H7 (cell line): ENCODE results near the gene OR13C2. TPM values are rescaled to one million over a fixed set of nuclear protein-coding genes. Genes with fewer than 3 reads are reported as not detected.

Experiments used
- DNase-seq: peaks from one replicate; pipeline ENCODE4 v3.0.0; 2012
- H3K27me3 ChIP-seq: 2 replicates; pipeline ENCODE4 v1.6.0; 2011; ENCODE audit warnings: mild to moderate bottlenecking, low read length; ENCODE audit not compliant: control insufficient read depth, insufficient read depth
- H3K36me3 ChIP-seq: replicated peaks from 2 replicates; pipeline ENCODE4 v1.5.1; 2011; ENCODE audit warnings: low read length; ENCODE audit not compliant: control insufficient read depth, insufficient read depth
- H3K4me3 ChIP-seq: 2 replicates; pipeline ENCODE4 v1.5.1; 2011; ENCODE audit warnings: low read depth, mild to moderate bottlenecking, control low read depth, low read length, moderate library complexity; ENCODE audit not compliant: insufficient read depth
- total RNA-seq: library from RNA; depleted of rRNA; stranded (reverse); fragments of >200 nt; shearing (Covaris generic); gene quantifications from 2 replicates; pipeline ENCODE4 v1.2.3, GENCODE V29; 2014; rRNA removed

OR13C2 gene
- total RNA-seq, 1 experiment from 2014 or later: not detected

DNA sequence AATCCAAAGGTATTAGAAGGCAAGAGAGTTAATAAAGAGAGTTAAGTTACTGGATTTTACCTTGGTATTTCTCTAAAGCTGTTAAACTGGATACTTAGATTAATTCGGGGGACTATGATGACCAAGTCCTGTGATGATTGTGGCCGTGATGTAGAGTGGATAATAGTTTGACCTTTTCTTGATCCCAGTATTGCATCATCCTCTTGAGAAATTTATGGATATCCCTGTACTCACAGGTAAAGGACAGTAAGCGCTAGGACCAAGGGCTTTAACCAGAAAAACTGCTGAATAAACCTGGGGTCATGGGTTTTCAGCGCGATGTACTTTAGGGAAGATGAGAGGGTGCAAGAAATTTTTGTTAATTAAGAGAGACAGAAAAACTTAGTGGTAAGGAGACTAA lies 28.2 kb downstream of the OR13C2 start:
- DNase-seq: no peak
- Histone ChIP-seq H3K4me3 (no peak overlapping the region), H3K27me3 (no peaks in the 10 kb centered on the region), H3K36me3 (no peaks in the 10 kb centered on the region)

DNA sequence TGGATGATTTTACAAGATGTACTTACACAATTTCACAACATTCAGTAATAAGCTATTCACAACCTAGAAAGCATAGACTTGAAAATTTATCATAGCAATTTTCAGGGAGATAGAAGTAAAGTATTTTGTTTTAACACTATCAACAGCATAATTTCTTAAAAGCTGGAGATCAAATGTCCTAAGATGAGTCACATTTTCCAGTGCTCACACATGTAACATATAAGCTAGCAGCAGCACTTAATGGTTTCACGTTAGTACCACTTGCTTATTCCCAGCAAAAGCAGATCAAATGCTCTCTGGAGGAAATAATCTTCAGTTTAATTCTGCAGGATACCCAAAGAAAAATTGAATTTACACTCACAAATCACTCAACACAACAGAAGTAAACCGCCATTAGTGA lies 30.0 kb downstream of the OR13C2 start:
- no peaks in the 10 kb centered on the region for H3K27me3 ChIP-seq
- no peak overlapping the region for H3K4me3 ChIP-seq
- no peaks in the 10 kb centered on the region for H3K36me3 ChIP-seq
- DNase-seq: no peak

DNA sequence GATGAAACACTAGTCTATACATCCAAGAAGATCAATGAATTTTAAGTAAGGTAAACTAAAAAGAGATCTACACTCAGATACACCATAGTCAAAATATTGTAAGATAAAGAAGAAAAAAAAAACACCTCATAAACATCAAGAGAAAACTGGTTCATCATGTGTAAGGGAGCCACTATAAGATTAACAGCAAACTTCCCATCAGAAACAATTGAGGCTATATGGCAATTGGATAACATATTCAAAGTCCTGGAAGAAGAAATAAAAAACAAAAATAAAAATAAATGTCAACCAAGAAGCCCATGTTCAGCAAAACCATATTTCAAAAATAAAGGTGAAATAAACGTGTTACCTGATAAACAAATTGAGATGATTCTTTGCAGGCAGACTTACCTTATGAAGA lies 32.8 kb downstream of the OR13C2 start:
- no peaks in the 10 kb centered on the region for H3K36me3 ChIP-seq
- H3K27me3 ChIP-seq: no peaks in the 10 kb centered on the region
- no peak overlapping the region for H3K4me3 ChIP-seq
- DNase-seq: no peak

DNA sequence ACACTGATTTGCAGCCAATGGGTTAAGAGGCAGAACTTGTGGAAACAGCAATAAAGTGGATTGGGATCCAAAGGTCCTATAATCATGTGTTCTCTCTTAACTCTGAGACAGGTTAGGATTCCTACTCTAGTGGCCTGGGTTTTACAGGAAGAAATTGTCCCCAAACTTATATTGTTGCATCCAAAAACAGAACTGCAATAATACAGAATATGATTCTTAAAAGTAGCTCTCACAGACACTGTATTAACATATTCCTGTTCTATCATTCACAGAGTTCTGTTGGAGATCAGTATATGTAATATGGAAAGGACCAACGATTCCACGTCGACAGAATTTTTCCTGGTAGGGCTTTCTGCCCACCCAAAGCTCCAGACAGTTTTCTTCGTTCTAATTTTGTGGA lies 36.6 kb downstream of the OR13C2 start, which contains the start of gene OR13C8:
Gene OR13C8 (plus strand): TSS at position 301 of the 400 bp plus-strand sequence. CDS start 0 bp downstream, at position 301.
- Histone ChIP-seq H3K36me3 (no peaks in the 10 kb centered on the region), H3K4me3 (no peak within 1 kb of the TSS), H3K27me3 (no peaks in the 10 kb centered on the region)
- no peak for DNase-seq

DNA sequence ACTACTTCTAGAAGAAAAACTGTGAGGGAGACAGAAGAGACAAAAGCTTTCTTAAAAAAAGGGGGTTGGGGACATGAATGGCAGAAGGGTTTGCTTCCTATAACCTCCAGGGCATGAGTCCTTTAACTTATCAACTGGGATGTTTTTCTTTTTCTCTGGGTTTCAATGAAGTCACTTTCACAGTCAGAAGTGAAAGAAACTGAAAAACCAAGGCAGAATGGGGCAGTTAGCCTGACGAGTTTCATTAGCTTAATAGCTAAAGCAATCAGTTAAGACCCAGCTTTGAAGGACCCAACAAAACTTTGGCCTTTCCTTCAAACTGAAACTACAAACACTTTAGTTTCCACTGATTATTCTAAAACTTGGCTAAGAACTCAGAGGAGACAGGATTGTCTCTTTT lies 41.1 kb downstream of the OR13C2 start:
- no peak for DNase-seq
- H3K36me3 ChIP-seq: no peaks in the 10 kb centered on the region

DNA sequence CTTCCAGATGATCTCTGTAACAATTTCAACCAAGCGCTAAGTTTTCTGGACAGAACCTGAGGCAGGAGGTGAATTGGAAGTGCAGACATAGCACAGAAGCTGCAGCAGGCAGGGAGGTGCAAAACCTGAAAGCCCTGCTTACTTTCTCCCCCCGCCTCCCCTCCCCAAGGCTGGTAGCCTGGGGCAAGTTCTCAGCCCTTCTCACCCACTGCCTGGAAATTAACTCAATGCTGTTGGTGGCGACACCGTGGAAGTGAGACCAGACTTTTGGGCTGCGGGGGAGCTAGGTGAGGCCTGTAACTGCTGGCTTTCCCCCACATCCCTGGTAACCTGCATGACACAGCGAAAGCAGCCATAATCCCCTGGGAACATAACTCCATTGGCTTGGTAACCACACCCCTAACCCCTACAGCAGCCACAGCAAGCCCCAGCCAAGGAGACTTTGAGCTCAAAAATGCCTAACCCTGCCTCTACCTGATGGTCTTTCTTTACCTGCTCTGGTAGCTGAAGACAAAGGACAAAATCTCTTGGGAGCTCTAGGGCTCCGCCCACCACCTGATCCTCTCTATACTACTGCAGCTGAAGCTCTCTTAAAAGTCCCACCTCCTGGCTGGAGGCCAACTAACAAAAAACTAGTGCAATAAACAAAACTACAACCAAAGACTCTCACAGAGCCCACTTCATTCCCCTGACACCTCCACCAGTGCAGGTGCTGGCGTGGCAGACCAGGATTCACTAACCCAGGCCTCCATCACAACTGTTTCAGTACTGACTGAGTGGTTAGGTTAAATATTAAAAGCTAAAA lies 48.4 kb downstream of the OR13C2 start:
- H3K27me3 ChIP-seq: no peaks in the 10 kb centered on the region
- no peak for DNase-seq
- no peak overlapping the region for H3K4me3 ChIP-seq
- no peaks in the 10 kb centered on the region for H3K36me3 ChIP-seq

More for the DNA sequence above, 41.1 kb downstream of the OR13C2 start:
- no peaks in the 10 kb centered on the region for H3K27me3 ChIP-seq
- no peak overlapping the region for H3K4me3 ChIP-seq

DNA sequence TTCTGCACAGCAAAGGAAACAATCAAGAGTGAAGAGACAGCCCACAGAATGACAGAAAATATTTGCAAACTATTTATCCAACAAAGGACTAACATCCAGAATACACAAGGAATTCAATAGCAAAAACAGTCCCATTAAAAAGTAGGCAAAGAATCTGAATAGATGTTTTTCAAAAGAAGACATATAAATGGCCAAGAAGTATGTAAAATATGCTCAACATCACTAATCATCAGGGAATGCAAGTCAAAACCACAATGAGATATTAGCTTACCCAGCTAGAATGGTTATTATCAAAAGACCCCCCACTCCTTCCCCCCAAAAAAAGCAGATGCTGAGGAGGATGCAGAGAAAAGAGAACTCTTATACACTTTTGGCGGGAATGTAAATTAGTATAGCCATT lies 49.9 kb downstream of the OR13C2 start:
- Histone ChIP-seq H3K27me3 (no peaks in the 10 kb centered on the region), H3K36me3 (no peaks in the 10 kb centered on the region), H3K4me3 (no peak overlapping the region)
- no peak for DNase-seq

Other genes starting within 250 kb of the OR13C2 start
- not detected in 2 replicates for gene OR13F1, start 101.4 kb downstream of the OR13C2 start, total RNA-seq
- not detected in 2 replicates for gene OR13C4, start 78.4 kb downstream of the OR13C2 start, total RNA-seq
- gene OR13C3, start 68.8 kb downstream of the OR13C2 start, total RNA-seq: not detected in 2 replicates
- not detected in 2 replicates for gene OR13C8, start 36.5 kb downstream of the OR13C2 start, total RNA-seq
- gene OR13C5, start 6.2 kb downstream of the OR13C2 start, total RNA-seq: not detected in 2 replicates
- not detected in 2 replicates for gene OR13C9, start 12.6 kb upstream of the OR13C2 start, total RNA-seq
- gene OR13D1, start 88.9 kb upstream of the OR13C2 start, total RNA-seq: not detected in 2 replicates
- 19.0 and 20.4 TPM in 2 replicates for gene NIPSNAP3A, start 142.1 kb upstream of the OR13C2 start, total RNA-seq
- 0.59 and 0.81 TPM in 2 replicates for gene NIPSNAP3B, start 158.5 kb upstream of the OR13C2 start, total RNA-seq